ENCODE data around the gene C11orf68.

DNA sequence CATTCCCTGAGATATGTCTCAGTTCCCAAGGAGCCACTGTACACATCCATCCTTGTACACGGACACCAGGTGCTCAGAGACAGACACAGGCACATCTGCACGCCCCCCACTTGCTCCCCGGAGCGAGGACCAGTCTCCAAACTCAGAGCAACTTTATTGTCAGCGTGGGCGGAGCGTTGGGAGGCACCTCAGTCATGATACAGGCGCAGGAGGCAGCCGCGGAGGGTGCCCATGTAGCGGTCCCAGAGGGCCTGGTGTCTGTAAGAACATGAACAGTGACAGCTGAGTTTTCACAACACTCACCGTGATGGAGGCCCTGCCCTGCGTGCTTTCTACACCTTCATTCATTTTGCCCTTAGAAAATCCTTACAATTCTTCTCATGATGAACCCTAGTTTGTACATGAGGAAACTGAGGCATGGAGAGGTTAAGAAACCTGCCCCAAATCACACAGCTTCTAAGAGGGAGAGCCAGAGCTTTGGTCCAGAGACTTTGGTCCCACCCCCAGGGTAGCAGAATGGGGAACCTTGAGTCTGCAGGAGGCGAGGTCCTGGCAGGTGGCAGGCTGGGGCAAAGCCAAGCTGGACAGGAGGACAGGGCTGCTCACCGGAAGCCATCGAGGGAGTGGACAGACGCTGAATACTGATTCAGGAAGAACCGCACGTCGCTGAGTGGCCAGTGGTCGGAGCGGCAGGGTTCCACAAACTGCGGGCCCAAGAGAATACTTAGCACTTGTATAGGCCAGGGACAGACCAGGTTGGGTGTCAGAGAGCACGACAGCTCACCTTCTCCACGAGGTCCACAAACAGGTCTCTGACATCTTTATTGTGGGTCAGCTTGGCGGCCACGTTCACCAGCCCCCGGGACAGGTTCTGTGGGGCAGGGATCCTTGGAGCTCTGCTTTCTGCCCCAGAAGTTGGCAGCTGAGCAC lies 34.8 kb downstream of the C11orf68 start:
- TF ChIP-seq, protein P1, sequence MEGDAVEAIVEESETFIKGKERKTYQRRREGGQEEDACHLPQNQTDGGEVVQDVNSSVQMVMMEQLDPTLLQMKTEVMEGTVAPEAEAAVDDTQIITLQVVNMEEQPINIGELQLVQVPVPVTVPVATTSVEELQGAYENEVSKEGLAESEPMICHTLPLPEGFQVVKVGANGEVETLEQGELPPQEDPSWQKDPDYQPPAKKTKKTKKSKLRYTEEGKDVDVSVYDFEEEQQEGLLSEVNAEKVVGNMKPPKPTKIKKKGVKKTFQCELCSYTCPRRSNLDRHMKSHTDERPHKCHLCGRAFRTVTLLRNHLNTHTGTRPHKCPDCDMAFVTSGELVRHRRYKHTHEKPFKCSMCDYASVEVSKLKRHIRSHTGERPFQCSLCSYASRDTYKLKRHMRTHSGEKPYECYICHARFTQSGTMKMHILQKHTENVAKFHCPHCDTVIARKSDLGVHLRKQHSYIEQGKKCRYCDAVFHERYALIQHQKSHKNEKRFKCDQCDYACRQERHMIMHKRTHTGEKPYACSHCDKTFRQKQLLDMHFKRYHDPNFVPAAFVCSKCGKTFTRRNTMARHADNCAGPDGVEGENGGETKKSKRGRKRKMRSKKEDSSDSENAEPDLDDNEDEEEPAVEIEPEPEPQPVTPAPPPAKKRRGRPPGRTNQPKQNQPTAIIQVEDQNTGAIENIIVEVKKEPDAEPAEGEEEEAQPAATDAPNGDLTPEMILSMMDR (IDR thresholded peaks at IDR 0.05; ENCODE audit: low read length): no peak
- no peak for TF ChIP-seq EZH2 (optimal IDR thresholded peaks at IDR 0.05; ENCODE audit: low read depth, low read length)
- no peak for TF ChIP-seq EZH2phosphoT487 (IDR thresholded peaks at IDR 0.05; ENCODE audit: low read length)

Measured in MM.1S (cell line).